Fibroblast of mammary gland (primary cell): ENCODE data around the gene IQGAP2.

Source experiments
- DNase-seq: peaks from one replicate; pipeline ENCODE4 v3.0.0-alpha.2; 2010; ENCODE audit warnings: low read depth
- H3K4me3 ChIP-seq: 2 replicates; pipeline ENCODE4 v1.5.1; 2011; ENCODE audit warnings: low read depth, mild to moderate bottlenecking, low read length, moderate library complexity; ENCODE audit not compliant: control insufficient read depth
- CTCF ChIP-seq: conservative IDR thresholded peaks from 2 replicates; pipeline ENCODE4 v1.5.1; 2011; ENCODE audit warnings: low read depth, low read length, inconsistent platforms; ENCODE audit not compliant: control insufficient read depth, insufficient read depth

The IQGAP2 gene

DNA sequence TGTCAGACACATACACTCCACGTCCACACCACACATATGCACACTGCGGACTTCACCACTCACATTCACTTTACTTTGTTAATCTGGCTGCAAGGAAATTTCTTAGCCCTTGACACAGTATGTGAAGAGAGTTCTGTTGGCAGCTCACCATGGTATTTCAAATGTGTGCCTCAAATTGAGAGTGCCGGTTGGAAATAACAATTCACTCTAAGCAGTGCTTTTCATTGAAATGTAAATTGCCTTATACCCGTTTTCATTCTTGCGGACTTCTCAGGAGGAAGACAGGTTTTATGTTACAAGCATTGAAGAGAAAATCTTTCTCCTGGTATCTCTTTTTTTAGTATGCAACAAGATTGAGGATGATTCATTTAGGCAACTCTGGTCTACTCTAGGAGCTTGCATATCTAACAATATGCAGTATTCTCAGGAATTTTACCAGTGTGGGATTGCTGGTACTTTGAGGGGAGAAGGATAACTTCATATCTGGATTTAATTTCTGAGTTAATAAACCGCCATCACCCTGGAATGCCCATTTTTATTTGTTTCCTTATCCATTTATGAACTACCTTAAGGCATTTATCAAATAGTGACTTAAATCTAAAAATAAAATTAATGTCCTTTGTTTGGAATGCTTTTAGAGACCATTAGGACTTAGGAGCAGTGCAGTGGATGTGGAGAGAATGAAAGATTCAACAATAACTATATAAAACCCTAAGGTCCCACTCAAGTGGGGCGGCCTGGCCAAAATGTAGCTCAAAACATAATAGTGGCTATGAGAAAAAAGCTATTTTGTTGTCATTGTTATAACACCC, 87.0 kb downstream of the IQGAP2 start:
- DNase-seq: no peak
- H3K4me3 ChIP-seq: no peak overlapping the region
- TF ChIP-seq CTCF: no peak

- no peak overlapping the region for H3K4me3 ChIP-seq
- no peak for DNase-seq
- no peak for TF ChIP-seq CTCF
These were observed 87.9 kb downstream of the IQGAP2 start for GRCh38 chr5:76490960-76491359.

DNA sequence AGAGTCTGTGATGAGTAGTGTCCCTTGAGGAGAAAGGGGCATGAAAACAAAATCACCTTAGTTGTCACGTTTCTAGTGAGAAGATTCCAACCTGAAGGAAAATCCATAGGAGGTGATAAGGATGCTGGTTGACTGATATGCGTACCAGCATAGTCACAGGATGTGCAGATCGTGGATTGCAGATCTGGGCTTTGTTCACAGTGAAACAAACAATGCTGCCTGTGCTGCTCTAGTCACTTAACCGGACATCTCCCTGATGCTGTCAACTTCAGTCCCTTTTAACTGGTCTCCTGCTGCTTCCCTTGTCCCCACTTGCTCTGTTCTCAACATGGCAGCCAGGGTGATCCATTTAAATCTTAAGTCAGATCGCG, 89.7 kb downstream of the IQGAP2 start:
- no peak overlapping the region for H3K4me3 ChIP-seq
- no peak for TF ChIP-seq CTCF
- DNase-seq: no peak

DNA sequence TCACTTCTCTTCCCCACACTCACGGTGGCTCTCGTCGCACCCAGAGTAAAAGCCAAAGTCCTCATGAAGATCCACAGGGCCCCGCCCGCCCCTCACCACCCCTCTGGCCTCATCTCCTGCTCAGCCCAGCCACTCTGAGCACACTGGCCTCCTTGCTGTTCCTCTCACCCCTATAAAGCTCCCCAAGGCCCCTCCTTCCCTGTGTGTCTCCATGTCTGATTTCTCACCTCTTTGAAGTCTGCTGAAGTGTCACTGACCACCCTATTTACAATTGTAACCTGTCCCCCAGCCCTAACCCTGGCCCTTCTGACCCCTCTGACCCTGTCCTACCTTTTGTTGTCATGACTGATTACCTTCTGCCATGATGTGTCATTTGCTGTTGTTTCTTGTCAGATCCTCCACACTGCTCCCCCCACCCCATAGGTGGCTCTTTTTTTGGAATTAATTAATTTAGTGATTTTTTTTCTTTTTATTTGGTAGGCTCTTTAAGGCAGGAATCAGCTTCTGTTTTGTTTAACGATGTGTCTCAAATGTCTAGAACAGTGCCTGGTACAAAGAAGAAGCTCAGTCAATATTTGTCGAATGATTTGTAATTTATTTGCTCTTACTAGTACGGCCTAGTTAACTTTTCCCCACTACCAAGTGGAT, 90.2 kb downstream of the IQGAP2 start:
- no peak overlapping the region for H3K4me3 ChIP-seq
- no peak for DNase-seq
- TF ChIP-seq CTCF: no peak

GRCh38 chr5:76494201-76494600, 91.1 kb downstream of the IQGAP2 start:
- DNase-seq: no peak
- TF ChIP-seq CTCF: no peak
- H3K4me3 ChIP-seq: no peak overlapping the region

- H3K4me3 ChIP-seq: no peak overlapping the region
- DNase-seq: no peak
- no peak for TF ChIP-seq CTCF
These were observed 92.8 kb downstream of the IQGAP2 start for GRCh38 chr5:76495870-76496269.
